H1 (cell line): Measurements from ENCODE around the gene TMEM253. TPM values are rescaled to one million over a fixed set of nuclear protein-coding genes. Genes with fewer than 3 reads are reported as not detected.

ENCODE experiments used
- CTCF ChIA-PET: fragments of 300-600 bp; sonication (Branson Sonifier 250); formaldehyde crosslinking; loops from one replicate; lab custom pipeline; 2021; ENCODE audit not compliant: partially characterized antibody; lab: Charles Lee
- POLR2A ChIA-PET: fragments of 300-600 bp; sonication (Branson Sonifier 250); formaldehyde crosslinking; loops from one replicate; lab custom pipeline; 2021; ENCODE audit warnings: inconsistent platforms; ENCODE audit not compliant: partially characterized antibody; lab: Charles Lee
- DNase-seq, 2 experiments: peaks; one replicate each; pipeline versions ENCODE4 v3.0.0 to v3.0.0-alpha.2; 2010 to 2022; ENCODE audit warnings: low spot score in 2 of 2, low read depth in 1 of 2, mixed read lengths in 1 of 2
- FAIRE-seq: peaks from 2 replicates; lab custom pipeline; 2011; peaks lifted over from hg19 to GRCh38; lab: Jason Lieb, UNC
- H2AFZ ChIP-seq: 2 replicates; pipeline ENCODE4 v1.8.1; 2012; ENCODE audit warnings: low read length, inconsistent platforms
- H2AK5ac ChIP-seq: 2 replicates; pipeline ENCODE4 v1.6.1; 2013; ENCODE audit warnings: low read depth, low read length
- H2BK120ac ChIP-seq: replicated peaks from 2 replicates; pipeline ENCODE3; 2013; ENCODE audit warnings: low read depth, low read length, inconsistent platforms
- H2BK12ac ChIP-seq: 2 replicates; pipeline ENCODE4 v1.6.1; 2013; ENCODE audit warnings: low read depth, low read length
- H2BK15ac ChIP-seq: 2 replicates; pipeline ENCODE4 v1.6.1; 2013; ENCODE audit warnings: low read length
- H2BK20ac ChIP-seq: 2 replicates; pipeline ENCODE4 v1.6.1; 2013; ENCODE audit warnings: low read length
- H2BK5ac ChIP-seq: 2 replicates; pipeline ENCODE4 v1.6.1; 2013; ENCODE audit warnings: low read depth, low read length
- H3K14ac ChIP-seq: 2 replicates; pipeline ENCODE4 v1.6.1; 2013; ENCODE audit warnings: inconsistent platforms; ENCODE audit not compliant: insufficient read length
- H3K18ac ChIP-seq: 2 replicates; pipeline ENCODE4 v1.6.1; 2013; ENCODE audit warnings: low read length; ENCODE audit errors: extremely low read depth
- H3K23ac ChIP-seq: 2 replicates; pipeline ENCODE4 v1.6.1; 2013; ENCODE audit warnings: inconsistent platforms; ENCODE audit not compliant: insufficient read length
- H3K23me2 ChIP-seq: 2 replicates; pipeline ENCODE4 v1.6.1; 2013; ENCODE audit warnings: low read depth, low read length
- H3K27ac ChIP-seq: 2 replicates; pipeline ENCODE4 v1.6.1; 2011; ENCODE audit warnings: low read depth, low read length, inconsistent platforms
- H3K27me3 ChIP-seq, 4 experiments: replicated peaks in 1 of 4; 1 replicate in 1 of 4; 2 replicates in 3 of 4; pipeline versions ENCODE4 v1.6.1 to v1.8.1; 2011 to 2013; ENCODE audit warnings: low read length in 3 of 4, mild to moderate bottlenecking in 3 of 4, inconsistent platforms in 2 of 4, mixed read lengths in 2 of 4, moderate library complexity in 1 of 4; ENCODE audit not compliant: control insufficient read depth in 3 of 4, insufficient read depth in 3 of 4; ENCODE audit errors: extremely low read depth in 1 of 4
- H3K36me3 ChIP-seq, 4 experiments: 2 replicates each; pipeline versions ENCODE4 v1.6.1 to v1.8.1; 2011 to 2013; ENCODE audit warnings: mild to moderate bottlenecking in 4 of 4, low read length in 3 of 4, moderate library complexity in 2 of 4, control low read depth in 1 of 4, inconsistent platforms in 1 of 4; ENCODE audit not compliant: insufficient read depth in 4 of 4, control insufficient read depth in 2 of 4
- H3K4ac ChIP-seq: replicated peaks from 2 replicates; pipeline ENCODE3; 2013; ENCODE audit warnings: low read length, low read depth, mixed read lengths, inconsistent platforms; ENCODE audit not compliant: insufficient read length
- H3K4me1 ChIP-seq, 4 experiments: replicated peaks in 1 of 4; 1 replicate in 1 of 4; 2 replicates in 3 of 4; pipeline versions ENCODE4 v1.6.1 to v1.8.1; 2011 to 2013; ENCODE audit warnings: low read length in 3 of 4, inconsistent platforms in 2 of 4, mixed read lengths in 1 of 4; ENCODE audit not compliant: insufficient read depth in 4 of 4, control insufficient read depth in 3 of 4
- H3K4me2 ChIP-seq, 2 experiments: 2 replicates each; pipeline versions ENCODE4 v1.6.1 to v1.8.1; 2011 to 2013; ENCODE audit warnings: low read depth in 2 of 2, low read length in 2 of 2, control low read depth in 1 of 2, inconsistent platforms in 1 of 2, mild to moderate bottlenecking in 1 of 2; ENCODE audit not compliant: insufficient read depth in 1 of 2
- H3K4me3 ChIP-seq, 4 experiments: fragments of 200-600, 300-600 bp in 1 of 4; sonication (generic), shearing (Covaris generic), sonication (Bioruptor Twin) in 1 of 4; 2 replicates each; pipeline versions ENCODE4 v1.5.1 to v1.8.1; 2011 to 2016; ENCODE audit warnings: low read length in 4 of 4, low read depth in 3 of 4, control low read depth in 2 of 4, inconsistent platforms in 2 of 4, mild to moderate bottlenecking in 2 of 4, mixed read lengths in 1 of 4, moderate library complexity in 1 of 4; ENCODE audit not compliant: insufficient read depth in 2 of 4; ENCODE audit errors: extremely low read depth in 1 of 4
- H3K56ac ChIP-seq: replicated peaks from 2 replicates; pipeline ENCODE3; 2013; ENCODE audit warnings: low read depth, mild to moderate bottlenecking, mixed read lengths, low read length, inconsistent platforms; ENCODE audit not compliant: insufficient read length
- H3K79me1 ChIP-seq: 2 replicates; pipeline ENCODE4 v1.6.1; 2013; ENCODE audit warnings: low read depth, low read length, control low read depth
- H3K79me2 ChIP-seq, 2 experiments: 2 replicates each; pipeline versions ENCODE4 v1.6.1 to v1.8.1; 2012 to 2013; ENCODE audit warnings: low read length in 2 of 2, mild to moderate bottlenecking in 2 of 2, inconsistent platforms in 1 of 2; ENCODE audit not compliant: insufficient read depth in 2 of 2, control insufficient read depth in 1 of 2
- H3K9ac ChIP-seq, 4 experiments: replicated peaks in 1 of 4; 1 replicate in 1 of 4; 2 replicates in 3 of 4; pipeline versions ENCODE4 v1.6.1 to v1.8.1; 2011 to 2013; ENCODE audit warnings: low read depth in 3 of 4, low read length in 3 of 4, control low read depth in 2 of 4, mild to moderate bottlenecking in 2 of 4, moderate library complexity in 2 of 4, inconsistent platforms in 1 of 4; ENCODE audit errors: extremely low read depth in 1 of 4
- H3K9me3 ChIP-seq, 2 experiments: 2 replicates each; pipeline versions ENCODE4 v1.6.1 to v1.8.1; 2012 to 2013; ENCODE audit warnings: mild to moderate bottlenecking in 2 of 2, moderate library complexity in 2 of 2, control low read depth in 1 of 2, inconsistent platforms in 1 of 2, low read depth in 1 of 2, low read length in 1 of 2, mixed read lengths in 1 of 2; ENCODE audit not compliant: insufficient read depth in 2 of 2
- H4K20me1 ChIP-seq, 2 experiments: replicated peaks in 1 of 2; 2 replicates each; pipeline versions ENCODE3 to v1.8.1; 2011 to 2013; ENCODE audit warnings: inconsistent platforms in 2 of 2, low read length in 2 of 2, mild to moderate bottlenecking in 1 of 2; ENCODE audit not compliant: insufficient read depth in 2 of 2, control insufficient read depth in 1 of 2
- H4K5ac ChIP-seq: 2 replicates; pipeline ENCODE4 v1.6.1; 2013; ENCODE audit warnings: low read length, low read depth, mixed read lengths, inconsistent platforms; ENCODE audit not compliant: insufficient read length
- H4K8ac ChIP-seq: 2 replicates; pipeline ENCODE4 v1.8.0; 2013; ENCODE audit warnings: mild to moderate bottlenecking, moderate library complexity, low read length, inconsistent platforms; ENCODE audit not compliant: insufficient read depth; ENCODE audit errors: extremely low read depth
- H4K91ac ChIP-seq: replicated peaks from 2 replicates; pipeline ENCODE3; 2013; ENCODE audit warnings: low read length, mixed read lengths, inconsistent platforms; ENCODE audit not compliant: insufficient read length
- POLR2A ChIP-seq, 2 experiments: IDR thresholded peaks; 1 replicate in 1 of 2; 2 replicates in 1 of 2; pipeline ENCODE4 v1.6.1; 2011; ENCODE audit warnings: low read depth in 2 of 2, low read length in 2 of 2, mild to moderate bottlenecking in 2 of 2; ENCODE audit errors: control extremely low read depth in 1 of 2
- RNF2 ChIP-seq: fragments of 200-900, 300-1000 bp; sonication (generic); IDR thresholded peaks from 2 replicates; pipeline ENCODE4 v1.7.1; 2016; ENCODE audit warnings: borderline replicate concordance, low read depth, mild to moderate bottlenecking, antibody characterized with exemption, low read length; ENCODE audit not compliant: poor library complexity, severe bottlenecking; ENCODE audit errors: missing control alignments
- TAF7 ChIP-seq: optimal IDR thresholded peaks from 2 replicates; pipeline ENCODE3; 2011; ENCODE audit warnings: low read depth, mild to moderate bottlenecking, inconsistent platforms, low read length, moderate library complexity, borderline replicate concordance
- WGBS, 2 experiments: shearing (Covaris generic) in 1 of 2; methylation state at CpG; one replicate each; pipeline versions ENCODE4 v1.1.6 to v1.1.7; 2013 to 2015; ENCODE audit warnings: low lambda C conversion rate in 2 of 2, mixed read lengths in 2 of 2, inconsistent platforms in 1 of 2, low coverage in 1 of 2, missing lambda C conversion rate in 1 of 2; ENCODE audit not compliant: insufficient replicate concordance in 2 of 2, insufficient coverage in 1 of 2, insufficient read length in 1 of 2; ENCODE audit errors: extremely low coverage in 1 of 2, missing lambda C conversion rate in 1 of 2; 5-methylcytosine and 5-hydroxymethylcytosine counted together
- polyA plus RNA-seq, 7 experiments: library from polyadenylated mRNA; depleted of rRNA in 3 of 7; stranded (reverse) in 5 of 7; unstranded in 2 of 7; fragments of >200 nt in 5 of 7; fragments of 200-250 nt in 2 of 7; gene quantifications; 1 replicate in 5 of 7; 2 replicates in 1 of 7; 4 replicates in 1 of 7; pipeline versions ENCODE4 v1.2.1 to v1.2.3, GENCODE V29; 2011 to 2013; ENCODE audit warnings: missing spikeins in 2 of 7, mixed read lengths in 2 of 7
- total RNA-seq: library from RNA; stranded (reverse); fragmentation: NEBNext Ultra II Directional; extraction: Animal tissue kit (Norgen Biotek cat#: 25700); gene quantifications from 2 replicates; pipeline ENCODE4 v1.2.1, GENCODE V29; 2021

The TMEM253 gene
- total and polyA plus RNA-seq, 2 of the 8 experiments (the other 6 are each of a cell fraction or from before 2014, with no cell fraction given) = 1.9 to 2.2 TPM

DNA sequence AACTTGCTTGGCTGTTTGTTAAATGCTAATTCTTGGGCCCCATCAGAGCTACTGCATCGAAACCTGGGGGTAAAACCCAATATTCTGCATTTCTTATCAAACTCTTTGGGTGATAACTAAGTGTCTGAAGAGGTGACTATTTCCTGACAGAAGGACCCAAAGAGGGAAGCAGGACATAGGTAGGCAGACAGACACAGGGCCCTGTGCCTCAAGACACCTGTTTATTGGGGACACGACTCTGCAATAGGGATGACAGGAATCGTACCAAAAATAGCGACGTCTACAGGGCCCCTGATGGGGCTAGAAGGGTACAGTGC is 11.0 kb upstream of the TMEM253 start:
- DNase-seq (no peak), FAIRE-seq (no peak)
- Histone ChIP-seq H4K20me1 (peaks cover 11 to 19% of the 10 kb centered on the region in 2 experiments), H3K23ac (no peak overlapping the region), H2AK5ac (no peak overlapping the region), H3K36me3 (peaks cover 18 to 63% (median 56%) of the 10 kb centered on the region in 4 experiments), H3K27ac (no peak overlapping the region), H4K91ac (no peak overlapping the region), H3K4me1 (peaks cover 10 to 18% (median 16%) of the 10 kb centered on the region in 4 experiments), H3K18ac (no peak overlapping the region), H3K9me3 (no peaks in the 10 kb centered on the region), H3K56ac (no peak overlapping the region), H4K8ac (no peak overlapping the region), H2BK120ac (no peak overlapping the region), H3K79me2 (peaks cover 0 to 5% of the 10 kb centered on the region in 2 experiments; a peak in 2 of 4 replicates), H3K27me3 (no peaks in the 10 kb centered on the region), H3K4me3 (no peak overlapping the region), H4K5ac (no peak overlapping the region), H3K14ac (no peak overlapping the region), H2BK12ac (no peak overlapping the region), H2BK15ac (no peak overlapping the region), H3K79me1 (peaks cover 8% of the 10 kb centered on the region; the same call in 1 of the 2 replicates), H3K4me2 (no peak overlapping the region), H3K9ac (no peak overlapping the region), H3K23me2 (peaks cover 5% of the 10 kb centered on the region; the same call in 1 of the 2 replicates), H3K4ac (no peak overlapping the region), H2BK20ac (no peak overlapping the region), H2AFZ (no peak overlapping the region), H2BK5ac (no peak overlapping the region; the same call in 1 of the 2 replicates)
- TF ChIP-seq TAF7 (no peak), POLR2A (IDR thresholded peaks at IDR 0.05; ENCODE audit: control extremely low read depth in 1 of 2, low read depth in 2 of 2, low read length in 2 of 2) (peak in 1 of 2 experiments; percentile 67; a peak in 1 of 3 replicates), RNF2 (no peak)
- POLR2A ChIA-PET = interaction anchor here (0.9 to 12.4 kb wide), 10 partner anchors 12 to 75 kb away, joined by 3 to 245 read pairs (median 4); partner anchors contain the start of genes ARHGEF40, NDRG2 and TMEM253
- CTCF ChIA-PET = interaction anchor here (0.6 to 10.2 kb wide), 18 partner anchors 11 to 237 kb away, joined by 3 to 148 read pairs (median 6); partner anchors contain the start of genes ARHGEF40, RNASE8 and TMEM253
- WGBS, 2 experiments = 90% methylated on average over 5 of the region's 5 CpGs; no CpG with 5 or more reads in 1 of the 2 experiments
